ENCODE measurements around the gene KCNQ1OT1.

Gene KCNQ1OT1

DNA sequence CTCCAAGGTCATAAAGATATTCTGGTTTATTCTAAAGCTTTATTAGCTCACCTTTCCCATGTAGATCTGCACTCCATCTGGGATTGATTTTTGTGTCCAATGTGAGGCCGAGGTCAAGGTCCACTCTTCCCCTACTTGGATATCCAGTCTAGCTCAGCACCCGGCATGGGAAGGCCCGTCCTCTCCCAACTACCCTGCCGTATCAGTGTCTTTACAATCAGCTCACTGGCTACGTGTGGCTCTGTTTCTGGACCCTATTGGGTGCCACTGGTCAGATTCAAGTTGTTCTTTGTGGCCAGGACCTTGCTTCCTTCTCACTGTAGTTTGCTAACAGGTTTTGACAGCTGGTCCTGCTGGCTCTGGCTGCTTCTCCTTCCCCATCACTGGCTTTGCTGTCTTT, 30.9 kb downstream of the KCNQ1OT1 start:
- no peak overlapping the region for H3K4me3 ChIP-seq (ENCODE audit: low read depth in 1 of 2, low read length in 1 of 2)
- no peaks in the 10 kb centered on the region for H3K9me3 ChIP-seq
- no peak for TF ChIP-seq CTCF (IDR thresholded peaks at IDR 0.05)
- no peak overlapping the region for H3K27ac ChIP-seq
- H3K27me3 ChIP-seq = no peaks in the 10 kb centered on the region
- H3K4me1 ChIP-seq (ENCODE audit: control insufficient read depth in 1 of 2, insufficient read depth in 1 of 2, low read depth in 1 of 2, low read length in 1 of 2) = no peaks in the 10 kb centered on the region
- H3K36me3 ChIP-seq = peaks cover 29% of the 10 kb centered on the region

- Histone ChIP-seq H3K4me3 (ENCODE audit: low read depth in 1 of 2, low read length in 1 of 2) (no peak overlapping the region), H3K27me3 (no peaks in the 10 kb centered on the region), H3K36me3 (peaks cover 37% of the 10 kb centered on the region), H3K9me3 (no peaks in the 10 kb centered on the region), H3K4me1 (ENCODE audit: control insufficient read depth in 1 of 2, insufficient read depth in 1 of 2, low read depth in 1 of 2, low read length in 1 of 2) (no peaks in the 10 kb centered on the region), H3K27ac (no peak overlapping the region)
- TF ChIP-seq CTCF (IDR thresholded peaks at IDR 0.05) = no peak
Measured at GRCh38 chr11:2667940-2668339, 31.9 kb downstream of the KCNQ1OT1 start.

DNA sequence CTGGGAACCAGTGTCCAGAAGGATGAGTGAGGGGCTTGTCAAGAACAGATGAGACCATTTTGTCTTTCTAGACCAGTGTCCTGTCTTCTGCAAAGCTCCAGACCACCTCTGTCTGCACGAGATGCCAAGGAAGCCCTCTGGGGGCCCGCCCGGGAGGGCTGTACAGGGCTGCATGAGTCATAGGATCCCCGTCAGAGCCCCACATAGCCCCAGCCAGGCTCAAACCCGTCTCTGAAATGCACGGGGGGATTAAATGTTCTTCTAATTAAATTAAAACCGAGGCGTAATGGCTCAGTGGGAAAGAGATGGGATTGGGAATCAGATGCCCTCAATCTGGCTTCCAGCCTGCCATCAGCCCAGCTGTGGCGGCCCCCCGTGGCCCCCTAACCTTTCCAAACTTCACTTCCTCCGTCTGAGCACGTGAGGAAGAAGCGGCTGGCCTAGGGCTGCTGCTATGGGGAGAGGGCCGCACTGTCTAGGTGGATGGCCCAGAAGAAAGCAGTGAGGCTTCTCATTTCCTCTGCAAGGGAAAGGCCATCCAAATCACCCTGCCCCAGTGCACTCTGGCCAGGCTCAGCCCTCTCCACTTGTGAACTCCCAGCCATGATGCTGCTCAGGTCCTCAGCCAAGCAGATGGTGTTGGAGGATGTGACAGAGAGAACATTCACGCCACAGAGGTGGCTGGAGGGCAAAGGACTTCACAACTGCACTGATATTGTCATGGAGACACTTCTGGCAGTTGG, 32.8 kb downstream of the KCNQ1OT1 start:
- Histone ChIP-seq H3K9me3 (no peaks in the 10 kb centered on the region), H3K27me3 (no peaks in the 10 kb centered on the region), H3K27ac (no peak overlapping the region), H3K36me3 (peaks cover 46% of the 10 kb centered on the region), H3K4me3 (ENCODE audit: low read depth in 1 of 2, low read length in 1 of 2) (no peak overlapping the region), H3K4me1 (ENCODE audit: control insufficient read depth in 1 of 2, insufficient read depth in 1 of 2, low read depth in 1 of 2, low read length in 1 of 2) (no peaks in the 10 kb centered on the region)
- no peak for TF ChIP-seq CTCF (IDR thresholded peaks at IDR 0.05)

DNA sequence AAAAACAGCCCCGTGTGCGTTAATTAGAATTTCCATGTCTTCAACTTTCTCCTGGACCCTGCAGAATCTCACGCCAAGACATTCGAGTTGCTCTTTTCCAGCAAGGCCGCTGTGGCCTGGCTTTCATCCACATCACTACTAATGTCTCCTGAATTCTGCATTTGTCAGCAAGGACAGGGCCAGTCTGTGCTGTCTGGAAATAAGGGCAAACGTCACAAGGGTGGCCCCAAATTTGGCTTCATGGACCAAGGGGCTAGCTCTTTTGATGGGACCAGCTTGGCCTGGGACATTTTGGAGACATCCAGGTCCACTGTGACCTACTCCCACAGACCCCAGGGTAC, 33.4 kb downstream of the KCNQ1OT1 start:
- Histone ChIP-seq H3K27ac (no peak overlapping the region), H3K9me3 (no peaks in the 10 kb centered on the region), H3K27me3 (no peaks in the 10 kb centered on the region), H3K36me3 (peaks cover 49% of the 10 kb centered on the region), H3K4me1 (ENCODE audit: control insufficient read depth in 1 of 2, insufficient read depth in 1 of 2, low read depth in 1 of 2, low read length in 1 of 2) (no peaks in the 10 kb centered on the region), H3K4me3 (ENCODE audit: low read depth in 1 of 2, low read length in 1 of 2) (no peak overlapping the region)
- TF ChIP-seq CTCF (IDR thresholded peaks at IDR 0.05) = no peak

GRCh38 chr11:2665526-2666400, 34.0 kb downstream of the KCNQ1OT1 start:
- TF ChIP-seq CTCF (IDR thresholded peaks at IDR 0.05) = no peak
- no peaks in the 10 kb centered on the region for H3K9me3 ChIP-seq
- no peak overlapping the region for H3K4me3 ChIP-seq (ENCODE audit: low read depth in 1 of 2, low read length in 1 of 2)
- no peaks in the 10 kb centered on the region for H3K4me1 ChIP-seq (ENCODE audit: control insufficient read depth in 1 of 2, insufficient read depth in 1 of 2, low read depth in 1 of 2, low read length in 1 of 2)
- no peak overlapping the region for H3K27ac ChIP-seq
- H3K27me3 ChIP-seq = no peaks in the 10 kb centered on the region
- H3K36me3 ChIP-seq = peaks cover 49% of the 10 kb centered on the region
